DMS 273 (cell line): Measurements from ENCODE around the gene ZNF57.
A peak's percentile ranks its signal among the peaks of the same experiment; 100 is the strongest.
"Not testable (repeated sequence)": the region's sequence is repeated elsewhere in the genome, so short reads cannot be mapped to it uniquely, and the experiment has no call there.

ENCODE experiments used
- DNase-seq: peaks from one replicate; lab custom pipeline; 2025; ENCODE audit not compliant: unreplicated experiment; lab: John Stamatoyannopoulos, UW

ZNF57 gene

GRCh38 chr19:2890531-2890930 lies 10.2 kb upstream of the ZNF57 start:
- DNase-seq: peak; percentile 70

- no peak for DNase-seq
Observed at GRCh38 chr19:2896694-2897093, 4.0 kb upstream of the ZNF57 start.

- no peak for DNase-seq
Observed at GRCh38 chr19:2902590-2903218, 2.0 kb downstream of the ZNF57 start.

- DNase-seq: not testable (repeated sequence)
Observed at GRCh38 chr19:2903326-2903725, 2.6 kb downstream of the ZNF57 start.

- no peak for DNase-seq
Observed at GRCh38 chr19:2905918-2906519, 5.3 kb downstream of the ZNF57 start.

GRCh38 chr19:2906631-2907195 lies 6.0 kb downstream of the ZNF57 start:
- no peak for DNase-seq

GRCh38 chr19:2912306-2912705 lies 11.6 kb downstream of the ZNF57 start:
- no peak for DNase-seq

- DNase-seq: no peak
Observed at GRCh38 chr19:2917275-2918184, 16.8 kb downstream of the ZNF57 start.

GRCh38 chr19:2922987-2923386 lies 22.3 kb downstream of the ZNF57 start:
- DNase-seq: peak; percentile 42

GRCh38 chr19:2923510-2923909 lies 22.8 kb downstream of the ZNF57 start:
- DNase-seq: peak; percentile 94

- DNase-seq: no peak
Observed at GRCh38 chr19:2926341-2927031, 25.8 kb downstream of the ZNF57 start.

GRCh38 chr19:2927032-2927430 lies 26.3 kb downstream of the ZNF57 start:
- DNase-seq: no peak

GRCh38 chr19:2933490-2933910 lies 32.8 kb downstream of the ZNF57 start:
- DNase-seq: no peak

- not testable (repeated sequence) for DNase-seq
Observed at GRCh38 chr19:2935863-2936262, 35.1 kb downstream of the ZNF57 start.

- DNase-seq: no peak
Observed at GRCh38 chr19:2942928-2943640, 42.4 kb downstream of the ZNF57 start.

GRCh38 chr19:2944403-2944774 lies 43.7 kb downstream of the ZNF57 start:
- no peak for DNase-seq

- peak; percentile 99 for DNase-seq
Observed at GRCh38 chr19:2944775-2945574, 44.2 kb downstream of the ZNF57 start, which contains the start of gene ZNF77. Gene ZNF77 (minus strand): TSS chr19:2944971. CDS start chr19:2944840, 131 bp downstream.

- no peak for DNase-seq
Observed at GRCh38 chr19:2945575-2946184, 45.0 kb downstream of the ZNF57 start.

GRCh38 chr19:2949939-2950285 lies 49.2 kb downstream of the ZNF57 start:
- peak; percentile 84 for DNase-seq
